GM12874 (cell line): ENCODE data around the gene ESF1.

ENCODE experiments used
- TF ChIP-seq, protein P1 (sequence below): IDR thresholded peaks from 2 replicates; pipeline ENCODE4 v1.5.1; 2011; ENCODE audit warnings: low read depth, mild to moderate bottlenecking, control low read depth, low read length, moderate library complexity; ENCODE audit not compliant: insufficient read depth

The ESF1 gene

DNA sequence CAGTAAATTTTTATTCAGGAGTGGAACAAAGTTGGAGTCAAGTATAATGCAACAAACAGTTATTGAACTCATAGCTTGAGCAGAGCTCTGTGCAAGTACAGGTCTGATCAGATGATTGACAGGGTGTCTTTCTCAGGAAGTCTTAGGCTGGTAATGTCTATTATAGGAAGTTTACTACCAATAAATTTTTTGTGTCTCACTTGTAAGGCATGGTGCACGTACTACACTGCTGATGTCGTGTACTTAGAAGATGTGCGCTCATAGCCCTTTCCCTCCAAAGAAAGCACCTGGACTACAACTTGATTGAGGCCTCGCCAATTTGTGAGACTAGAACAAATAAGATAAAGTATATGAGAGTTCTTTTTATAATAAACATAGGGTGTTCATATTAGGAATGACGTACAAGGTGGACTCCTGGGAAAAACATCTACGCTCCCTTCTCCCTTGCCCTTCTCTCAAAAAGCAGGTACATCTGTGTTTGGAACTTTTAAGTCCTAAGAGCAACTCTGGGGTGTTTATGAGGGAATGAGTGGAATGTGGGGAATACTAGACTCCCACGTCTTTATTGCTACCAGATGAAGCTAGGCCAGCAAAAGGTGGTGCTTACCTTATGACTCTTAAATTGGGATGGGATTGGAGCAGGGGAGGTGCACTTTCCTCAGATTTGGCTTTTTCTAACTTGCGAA lies 1.6 kb upstream of the ESF1 start:
- TF ChIP-seq, protein P1, sequence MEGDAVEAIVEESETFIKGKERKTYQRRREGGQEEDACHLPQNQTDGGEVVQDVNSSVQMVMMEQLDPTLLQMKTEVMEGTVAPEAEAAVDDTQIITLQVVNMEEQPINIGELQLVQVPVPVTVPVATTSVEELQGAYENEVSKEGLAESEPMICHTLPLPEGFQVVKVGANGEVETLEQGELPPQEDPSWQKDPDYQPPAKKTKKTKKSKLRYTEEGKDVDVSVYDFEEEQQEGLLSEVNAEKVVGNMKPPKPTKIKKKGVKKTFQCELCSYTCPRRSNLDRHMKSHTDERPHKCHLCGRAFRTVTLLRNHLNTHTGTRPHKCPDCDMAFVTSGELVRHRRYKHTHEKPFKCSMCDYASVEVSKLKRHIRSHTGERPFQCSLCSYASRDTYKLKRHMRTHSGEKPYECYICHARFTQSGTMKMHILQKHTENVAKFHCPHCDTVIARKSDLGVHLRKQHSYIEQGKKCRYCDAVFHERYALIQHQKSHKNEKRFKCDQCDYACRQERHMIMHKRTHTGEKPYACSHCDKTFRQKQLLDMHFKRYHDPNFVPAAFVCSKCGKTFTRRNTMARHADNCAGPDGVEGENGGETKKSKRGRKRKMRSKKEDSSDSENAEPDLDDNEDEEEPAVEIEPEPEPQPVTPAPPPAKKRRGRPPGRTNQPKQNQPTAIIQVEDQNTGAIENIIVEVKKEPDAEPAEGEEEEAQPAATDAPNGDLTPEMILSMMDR, result no peak

- TF ChIP-seq, protein P1, result no peak
Observed at GRCh38 chr20:13784271-13784892, 337 bp downstream of the ESF1 start.

GRCh38 chr20:13783528-13783927 lies 1.2 kb downstream of the ESF1 start:
- TF ChIP-seq, protein P1, result no peak

GRCh38 chr20:13778827-13779226 lies 5.9 kb downstream of the ESF1 start:
- TF ChIP-seq, protein P1, result no peak

- TF ChIP-seq, protein P1, result no peak
Observed at GRCh38 chr20:13777171-13777601, 7.5 kb downstream of the ESF1 start.

DNA sequence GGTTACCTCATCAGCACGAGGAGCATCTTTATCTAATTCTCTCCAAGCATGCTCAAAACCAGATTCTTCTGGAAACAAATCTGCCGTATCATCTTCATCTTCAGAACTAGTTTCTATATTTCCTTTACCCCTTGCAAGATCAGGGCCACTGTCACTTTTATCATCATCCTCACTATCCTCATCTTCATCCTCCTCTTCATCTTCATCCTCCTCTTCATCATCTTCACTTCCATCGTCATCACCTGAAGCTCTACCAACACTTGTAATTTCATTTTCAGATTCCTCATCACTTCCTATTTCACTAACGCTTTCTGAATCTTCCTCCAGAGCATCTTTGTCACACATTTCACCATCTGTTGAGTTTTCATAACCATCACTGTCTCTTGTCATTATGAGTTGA lies 8.9 kb downstream of the ESF1 start:
- TF ChIP-seq, protein P1, result no peak

GRCh38 chr20:13772529-13772928 lies 12.2 kb downstream of the ESF1 start:
- TF ChIP-seq, protein P1, result no peak
